C4-2B (cell line): Measurements from ENCODE around the gene LACTBL1.

ENCODE experiments used
- CTCF ChIP-seq: fragments of 450-650 bp; conservative IDR thresholded peaks from 2 replicates; pipeline ENCODE4 v1.5.1; 2017; ENCODE audit warnings: mild to moderate bottlenecking
- ZFX ChIP-seq: fragments of 450-650 bp; IDR thresholded peaks from 2 replicates; pipeline ENCODE4 v1.6.1; 2017

GRCh38 chr1:23013657-23014056 lies 41.0 kb upstream of the LACTBL1 start:
- TF ChIP-seq CTCF, result no peak
- TF ChIP-seq ZFX, result no peak
